SK-N-MC (cell line): Measurements from ENCODE around the gene TMEM117.

ENCODE experiments used
- EZH2 ChIP-seq: fragments of 200-600 bp; sonication (generic); IDR thresholded peaks from one replicate; pipeline ENCODE4 v1.6.1; 2017; ENCODE audit warnings: antibody characterized with exemption
- POLR2AphosphoS5 ChIP-seq: IDR thresholded peaks from 2 replicates; pipeline ENCODE4 v1.6.1; 2012; ENCODE audit warnings: mild to moderate bottlenecking, low read depth, low read length, borderline replicate concordance

DNA sequence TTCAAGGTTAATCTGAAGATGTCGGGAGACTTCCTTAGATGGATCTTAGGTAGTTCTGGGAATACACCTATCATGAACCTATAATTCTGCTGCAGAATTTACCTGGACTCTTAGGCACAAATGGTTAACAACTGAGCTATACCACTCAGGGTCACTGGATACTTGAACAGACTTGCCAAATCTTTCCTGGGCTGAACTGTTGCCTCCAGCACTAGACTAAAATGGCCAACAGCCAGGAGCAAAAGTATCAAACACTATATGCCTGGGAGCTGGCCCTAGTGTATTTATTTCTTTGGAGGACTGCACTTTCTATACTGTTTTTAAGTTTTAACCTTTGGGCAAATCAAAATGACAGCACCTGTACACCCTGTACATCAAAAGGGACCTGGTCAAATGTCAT is 252.8 kb downstream of the TMEM117 start:
- TF ChIP-seq EZH2, result no peak
- no peak for TF ChIP-seq POLR2AphosphoS5
